H1 (cell line): ENCODE data around the gene GRIN3A. TPM values are rescaled to one million over a fixed set of nuclear protein-coding genes. Genes with fewer than 3 reads are reported as not detected.

Experiments used
- CTCF ChIA-PET: fragments of 300-600 bp; sonication (Branson Sonifier 250); formaldehyde crosslinking; loops from one replicate; lab custom pipeline; 2021; ENCODE audit not compliant: partially characterized antibody; lab: Charles Lee
- POLR2A ChIA-PET: fragments of 300-600 bp; sonication (Branson Sonifier 250); formaldehyde crosslinking; loops from one replicate; lab custom pipeline; 2021; ENCODE audit warnings: inconsistent platforms; ENCODE audit not compliant: partially characterized antibody; lab: Charles Lee
- DNase-seq, 2 experiments: peaks; one replicate each; pipeline versions ENCODE4 v3.0.0 to v3.0.0-alpha.2; 2010 to 2022; ENCODE audit warnings: low spot score in 2 of 2, low read depth in 1 of 2, mixed read lengths in 1 of 2
- FAIRE-seq: peaks from 2 replicates; lab custom pipeline; 2011; peaks lifted over from hg19 to GRCh38; lab: Jason Lieb, UNC
- H2AFZ ChIP-seq: 2 replicates; pipeline ENCODE4 v1.8.1; 2012; ENCODE audit warnings: low read length, inconsistent platforms
- H2AK5ac ChIP-seq: 2 replicates; pipeline ENCODE4 v1.6.1; 2013; ENCODE audit warnings: low read depth, low read length
- H2BK120ac ChIP-seq: replicated peaks from 2 replicates; pipeline ENCODE3; 2013; ENCODE audit warnings: low read depth, low read length, inconsistent platforms
- H2BK12ac ChIP-seq: 2 replicates; pipeline ENCODE4 v1.6.1; 2013; ENCODE audit warnings: low read depth, low read length
- H2BK15ac ChIP-seq: 2 replicates; pipeline ENCODE4 v1.6.1; 2013; ENCODE audit warnings: low read length
- H2BK20ac ChIP-seq: 2 replicates; pipeline ENCODE4 v1.6.1; 2013; ENCODE audit warnings: low read length
- H2BK5ac ChIP-seq: 2 replicates; pipeline ENCODE4 v1.6.1; 2013; ENCODE audit warnings: low read depth, low read length
- H3K14ac ChIP-seq: 2 replicates; pipeline ENCODE4 v1.6.1; 2013; ENCODE audit warnings: inconsistent platforms; ENCODE audit not compliant: insufficient read length
- H3K18ac ChIP-seq: 2 replicates; pipeline ENCODE4 v1.6.1; 2013; ENCODE audit warnings: low read length; ENCODE audit errors: extremely low read depth
- H3K23ac ChIP-seq: 2 replicates; pipeline ENCODE4 v1.6.1; 2013; ENCODE audit warnings: inconsistent platforms; ENCODE audit not compliant: insufficient read length
- H3K23me2 ChIP-seq: 2 replicates; pipeline ENCODE4 v1.6.1; 2013; ENCODE audit warnings: low read depth, low read length
- H3K27ac ChIP-seq: 2 replicates; pipeline ENCODE4 v1.6.1; 2011; ENCODE audit warnings: low read depth, low read length, inconsistent platforms
- H3K27me3 ChIP-seq, 4 experiments: replicated peaks in 1 of 4; 1 replicate in 1 of 4; 2 replicates in 3 of 4; pipeline versions ENCODE4 v1.6.1 to v1.8.1; 2011 to 2013; ENCODE audit warnings: low read length in 3 of 4, mild to moderate bottlenecking in 3 of 4, inconsistent platforms in 2 of 4, mixed read lengths in 2 of 4, moderate library complexity in 1 of 4; ENCODE audit not compliant: control insufficient read depth in 3 of 4, insufficient read depth in 3 of 4; ENCODE audit errors: extremely low read depth in 1 of 4
- H3K36me3 ChIP-seq, 4 experiments: 2 replicates each; pipeline versions ENCODE4 v1.6.1 to v1.8.1; 2011 to 2013; ENCODE audit warnings: mild to moderate bottlenecking in 4 of 4, low read length in 3 of 4, moderate library complexity in 2 of 4, control low read depth in 1 of 4, inconsistent platforms in 1 of 4; ENCODE audit not compliant: insufficient read depth in 4 of 4, control insufficient read depth in 2 of 4
- H3K4ac ChIP-seq: replicated peaks from 2 replicates; pipeline ENCODE3; 2013; ENCODE audit warnings: low read length, low read depth, mixed read lengths, inconsistent platforms; ENCODE audit not compliant: insufficient read length
- H3K4me1 ChIP-seq, 4 experiments: replicated peaks in 1 of 4; 1 replicate in 1 of 4; 2 replicates in 3 of 4; pipeline versions ENCODE4 v1.6.1 to v1.8.1; 2011 to 2013; ENCODE audit warnings: low read length in 3 of 4, inconsistent platforms in 2 of 4, mixed read lengths in 1 of 4; ENCODE audit not compliant: insufficient read depth in 4 of 4, control insufficient read depth in 3 of 4
- H3K4me2 ChIP-seq, 2 experiments: 2 replicates each; pipeline versions ENCODE4 v1.6.1 to v1.8.1; 2011 to 2013; ENCODE audit warnings: low read depth in 2 of 2, low read length in 2 of 2, control low read depth in 1 of 2, inconsistent platforms in 1 of 2, mild to moderate bottlenecking in 1 of 2; ENCODE audit not compliant: insufficient read depth in 1 of 2
- H3K4me3 ChIP-seq, 4 experiments: fragments of 200-600, 300-600 bp in 1 of 4; sonication (generic), shearing (Covaris generic), sonication (Bioruptor Twin) in 1 of 4; 2 replicates each; pipeline versions ENCODE4 v1.5.1 to v1.8.1; 2011 to 2016; ENCODE audit warnings: low read length in 4 of 4, low read depth in 3 of 4, control low read depth in 2 of 4, inconsistent platforms in 2 of 4, mild to moderate bottlenecking in 2 of 4, mixed read lengths in 1 of 4, moderate library complexity in 1 of 4; ENCODE audit not compliant: insufficient read depth in 2 of 4; ENCODE audit errors: extremely low read depth in 1 of 4
- H3K56ac ChIP-seq: replicated peaks from 2 replicates; pipeline ENCODE3; 2013; ENCODE audit warnings: low read depth, mild to moderate bottlenecking, mixed read lengths, low read length, inconsistent platforms; ENCODE audit not compliant: insufficient read length
- H3K79me1 ChIP-seq: 2 replicates; pipeline ENCODE4 v1.6.1; 2013; ENCODE audit warnings: low read depth, low read length, control low read depth
- H3K79me2 ChIP-seq, 2 experiments: 2 replicates each; pipeline versions ENCODE4 v1.6.1 to v1.8.1; 2012 to 2013; ENCODE audit warnings: low read length in 2 of 2, mild to moderate bottlenecking in 2 of 2, inconsistent platforms in 1 of 2; ENCODE audit not compliant: insufficient read depth in 2 of 2, control insufficient read depth in 1 of 2
- H3K9ac ChIP-seq, 4 experiments: replicated peaks in 1 of 4; 1 replicate in 1 of 4; 2 replicates in 3 of 4; pipeline versions ENCODE4 v1.6.1 to v1.8.1; 2011 to 2013; ENCODE audit warnings: low read depth in 3 of 4, low read length in 3 of 4, control low read depth in 2 of 4, mild to moderate bottlenecking in 2 of 4, moderate library complexity in 2 of 4, inconsistent platforms in 1 of 4; ENCODE audit errors: extremely low read depth in 1 of 4
- H3K9me3 ChIP-seq, 2 experiments: 2 replicates each; pipeline versions ENCODE4 v1.6.1 to v1.8.1; 2012 to 2013; ENCODE audit warnings: mild to moderate bottlenecking in 2 of 2, moderate library complexity in 2 of 2, control low read depth in 1 of 2, inconsistent platforms in 1 of 2, low read depth in 1 of 2, low read length in 1 of 2, mixed read lengths in 1 of 2; ENCODE audit not compliant: insufficient read depth in 2 of 2
- H4K20me1 ChIP-seq, 2 experiments: replicated peaks in 1 of 2; 2 replicates each; pipeline versions ENCODE3 to v1.8.1; 2011 to 2013; ENCODE audit warnings: inconsistent platforms in 2 of 2, low read length in 2 of 2, mild to moderate bottlenecking in 1 of 2; ENCODE audit not compliant: insufficient read depth in 2 of 2, control insufficient read depth in 1 of 2
- H4K5ac ChIP-seq: 2 replicates; pipeline ENCODE4 v1.6.1; 2013; ENCODE audit warnings: low read length, low read depth, mixed read lengths, inconsistent platforms; ENCODE audit not compliant: insufficient read length
- H4K8ac ChIP-seq: 2 replicates; pipeline ENCODE4 v1.8.0; 2013; ENCODE audit warnings: mild to moderate bottlenecking, moderate library complexity, low read length, inconsistent platforms; ENCODE audit not compliant: insufficient read depth; ENCODE audit errors: extremely low read depth
- H4K91ac ChIP-seq: replicated peaks from 2 replicates; pipeline ENCODE3; 2013; ENCODE audit warnings: low read length, mixed read lengths, inconsistent platforms; ENCODE audit not compliant: insufficient read length
- JUN ChIP-seq: IDR thresholded peaks from 2 replicates; pipeline ENCODE4 v1.6.1; 2011; ENCODE audit warnings: low read depth, mild to moderate bottlenecking, improper control_type of control experiment, low read length
- NRF1 ChIP-seq: IDR thresholded peaks from 2 replicates; pipeline ENCODE4 v1.6.1; 2011; ENCODE audit warnings: mild to moderate bottlenecking, low read depth, low read length, improper control_type of control experiment
- RBBP5 ChIP-seq: IDR thresholded peaks from 2 replicates; pipeline ENCODE4 v1.7.1; 2012; ENCODE audit warnings: low read depth, mild to moderate bottlenecking, inconsistent platforms, low read length, moderate library complexity, borderline replicate concordance
- WGBS, 2 experiments: shearing (Covaris generic) in 1 of 2; methylation state at CpG; one replicate each; pipeline versions ENCODE4 v1.1.6 to v1.1.7; 2013 to 2015; ENCODE audit warnings: low lambda C conversion rate in 2 of 2, mixed read lengths in 2 of 2, inconsistent platforms in 1 of 2, low coverage in 1 of 2, missing lambda C conversion rate in 1 of 2; ENCODE audit not compliant: insufficient replicate concordance in 2 of 2, insufficient coverage in 1 of 2, insufficient read length in 1 of 2; ENCODE audit errors: extremely low coverage in 1 of 2, missing lambda C conversion rate in 1 of 2; 5-methylcytosine and 5-hydroxymethylcytosine counted together
- polyA plus RNA-seq, 7 experiments: library from polyadenylated mRNA; depleted of rRNA in 3 of 7; stranded (reverse) in 5 of 7; unstranded in 2 of 7; fragments of >200 nt in 5 of 7; fragments of 200-250 nt in 2 of 7; gene quantifications; 1 replicate in 5 of 7; 2 replicates in 1 of 7; 4 replicates in 1 of 7; pipeline versions ENCODE4 v1.2.1 to v1.2.3, GENCODE V29; 2011 to 2013; ENCODE audit warnings: missing spikeins in 2 of 7, mixed read lengths in 2 of 7
- total RNA-seq: library from RNA; stranded (reverse); fragmentation: NEBNext Ultra II Directional; extraction: Animal tissue kit (Norgen Biotek cat#: 25700); gene quantifications from 2 replicates; pipeline ENCODE4 v1.2.1, GENCODE V29; 2021

GRIN3A gene
- total and polyA plus RNA-seq, 2 of the 8 experiments (the other 6 are each of a cell fraction or from before 2014, with no cell fraction given), result 0.04 TPM; not detected in 1

DNA sequence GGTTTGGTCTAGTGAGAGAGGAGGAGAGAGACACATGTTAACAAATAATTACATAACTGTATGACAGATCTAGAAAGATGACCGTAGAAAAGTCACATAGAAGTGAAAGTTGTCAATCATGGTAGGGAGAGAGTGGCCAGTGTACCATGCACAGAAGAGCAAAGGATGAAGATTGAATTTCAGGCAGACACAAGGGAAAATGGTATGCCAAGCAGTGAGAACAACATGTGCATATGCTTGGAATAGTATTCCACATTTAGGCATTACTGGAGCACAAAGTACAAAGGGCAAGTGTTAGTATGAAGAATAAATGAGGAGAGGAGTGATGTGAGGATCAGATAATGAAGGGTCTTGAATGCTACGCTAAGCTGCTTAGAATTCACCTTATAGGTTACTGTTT, 20.3 kb downstream of the GRIN3A start:
- no peak overlapping the region for H2AFZ ChIP-seq
- no peak overlapping the region for H2BK5ac ChIP-seq
- no peak overlapping the region for H4K8ac ChIP-seq
- no peak overlapping the region for H3K4ac ChIP-seq
- no peak overlapping the region for H2BK20ac ChIP-seq
- no peaks in the 10 kb centered on the region for H3K9me3 ChIP-seq
- no peaks in the 10 kb centered on the region for H3K79me1 ChIP-seq
- CTCF ChIA-PET, result no interaction called here
- no peaks in the 10 kb centered on the region for H3K79me2 ChIP-seq
- H3K4me3 ChIP-seq, result no peak overlapping the region
- H3K9ac ChIP-seq, result no peak overlapping the region
- no peak overlapping the region for H2BK12ac ChIP-seq
- TF ChIP-seq JUN (no peak), NRF1 (no peak), RBBP5 (no peak)
- TF ChIP-seq, all 59 proteins: peak for 0
- Histone ChIP-seq H3K23me2 (no peaks in the 10 kb centered on the region), H3K4me2 (no peak overlapping the region), H3K14ac (no peak overlapping the region), H3K27ac (no peak overlapping the region), H3K36me3 (no peaks in the 10 kb centered on the region), H2AK5ac (no peak overlapping the region), H3K23ac (no peak overlapping the region), H3K18ac (no peak overlapping the region), H2BK15ac (no peak overlapping the region), H3K56ac (no peak overlapping the region), H2BK120ac (no peak overlapping the region), H3K4me1 (no peaks in the 10 kb centered on the region), H4K91ac (no peak overlapping the region), H4K5ac (no peak overlapping the region), H4K20me1 (no peaks in the 10 kb centered on the region), H3K27me3 (no peaks in the 10 kb centered on the region)
- FAIRE-seq (no peak), DNase-seq (no peak)
- WGBS, 2 experiments, result 53% methylated on average over 2 of the region's 2 CpGs; no CpG with 5 or more reads in 1 of the 2 experiments
- POLR2A ChIA-PET, result no interaction called here
